Measurements from ENCODE around the gene METTL23. TPM values are rescaled to one million over a fixed set of nuclear protein-coding genes. Genes with fewer than 3 reads are reported as not detected.
"Not testable (repeated sequence)": the region's sequence is repeated elsewhere in the genome, so short reads cannot be mapped to it uniquely, and the experiment has no call there.

METTL23 gene
- total RNA-seq, 2 donors from 2014 or later, result 23.4 to 25.0 TPM

DNA sequence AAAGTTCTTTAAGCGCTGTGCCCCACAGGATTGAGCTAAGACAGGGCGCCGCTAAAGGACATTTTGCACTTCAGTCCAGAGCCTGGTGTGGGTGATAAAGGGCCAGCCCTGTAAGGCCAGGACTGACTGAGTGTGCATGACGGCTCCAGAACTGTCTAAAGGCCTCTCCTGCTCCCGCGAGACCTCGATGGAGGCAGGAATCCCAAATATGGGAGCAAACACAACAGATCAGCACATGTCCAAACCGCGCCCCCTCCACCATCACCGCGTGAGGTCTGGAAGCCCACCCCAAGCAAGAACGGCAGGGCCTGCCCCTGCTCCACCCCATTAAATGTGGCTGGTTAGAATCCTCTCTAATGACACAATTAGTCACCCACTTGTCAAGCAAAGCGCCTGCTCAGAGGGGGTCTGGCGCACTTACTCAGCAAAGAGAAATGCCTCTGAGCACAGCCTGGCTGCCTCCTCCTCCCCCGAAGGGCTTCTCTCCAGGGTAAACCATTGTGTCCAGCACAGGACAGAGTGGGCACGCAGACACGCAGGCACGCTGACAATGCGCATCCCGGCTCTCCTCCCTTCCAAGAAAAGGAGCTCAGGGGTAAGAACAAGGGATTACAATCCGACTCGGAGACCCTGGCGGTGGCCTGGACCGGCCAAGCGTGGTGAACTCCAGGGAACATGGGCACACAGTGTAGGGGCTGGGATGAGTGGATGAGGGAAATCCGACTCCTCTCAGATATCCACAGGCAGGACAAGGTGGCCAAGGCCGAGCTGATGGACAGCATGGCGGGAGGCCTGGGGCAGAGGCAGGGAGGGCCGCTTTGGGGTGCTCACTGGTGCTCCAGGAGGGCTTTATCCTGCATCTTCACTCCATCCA, 17.3 kb upstream of the METTL23 start:
- intact Hi-C loops (cut with DNase I, micrococcal nuclease), result no loop called here
- ATAC-seq (peak; percentile 27), DNase-seq (peak; percentile 57 to 84)

DNA sequence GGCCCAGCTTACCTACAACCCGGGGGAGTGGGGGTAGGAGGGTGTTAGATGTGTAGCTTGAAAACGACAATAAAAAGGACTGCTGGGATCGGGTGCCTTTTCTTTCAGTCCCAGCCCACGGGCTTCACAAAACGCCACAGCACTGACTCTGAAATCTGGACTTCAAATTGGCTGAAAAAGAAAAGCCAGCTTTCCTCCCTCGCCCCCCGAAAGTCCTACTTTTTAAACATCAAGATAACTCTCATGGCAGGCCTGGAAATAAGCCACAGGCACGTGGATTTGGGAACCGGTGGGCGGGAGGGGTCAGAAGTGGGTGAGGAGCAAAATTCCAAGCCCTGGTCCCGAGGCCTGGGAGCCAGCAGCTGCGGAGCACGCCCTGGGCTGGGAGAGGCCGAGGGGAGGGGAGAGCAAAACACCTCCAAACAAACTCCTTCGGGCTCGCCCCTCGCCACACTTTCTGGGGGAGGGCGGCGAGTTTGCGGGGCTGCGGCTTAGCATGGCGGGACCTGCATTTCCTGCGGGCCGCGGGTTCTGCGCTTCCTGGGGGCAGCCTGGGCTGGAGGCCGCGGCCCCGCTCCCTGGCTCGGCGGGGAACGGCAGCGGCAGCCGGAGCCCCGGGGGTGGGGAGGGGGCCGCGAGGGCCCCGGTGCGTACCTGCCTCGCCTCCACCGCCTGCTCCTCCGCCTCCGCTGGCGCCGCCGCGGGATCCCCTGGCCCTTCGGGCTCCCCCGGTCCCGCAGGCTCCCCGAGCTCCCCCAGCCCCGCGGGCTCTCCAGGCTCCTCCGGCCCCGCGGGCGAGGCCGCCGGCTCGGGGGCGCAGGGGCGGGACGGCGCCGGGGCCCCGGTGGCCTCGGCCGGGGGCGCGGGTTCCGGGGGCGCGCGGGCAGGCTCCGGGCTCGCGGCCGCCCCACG, 16.4 kb upstream of the METTL23 start:
- ATAC-seq, result peak; percentile 28
- peak in 1 of 2 donors; percentile 28 for DNase-seq
- intact Hi-C loops (cut with DNase I, micrococcal nuclease), result not testable (repeated sequence)

DNA sequence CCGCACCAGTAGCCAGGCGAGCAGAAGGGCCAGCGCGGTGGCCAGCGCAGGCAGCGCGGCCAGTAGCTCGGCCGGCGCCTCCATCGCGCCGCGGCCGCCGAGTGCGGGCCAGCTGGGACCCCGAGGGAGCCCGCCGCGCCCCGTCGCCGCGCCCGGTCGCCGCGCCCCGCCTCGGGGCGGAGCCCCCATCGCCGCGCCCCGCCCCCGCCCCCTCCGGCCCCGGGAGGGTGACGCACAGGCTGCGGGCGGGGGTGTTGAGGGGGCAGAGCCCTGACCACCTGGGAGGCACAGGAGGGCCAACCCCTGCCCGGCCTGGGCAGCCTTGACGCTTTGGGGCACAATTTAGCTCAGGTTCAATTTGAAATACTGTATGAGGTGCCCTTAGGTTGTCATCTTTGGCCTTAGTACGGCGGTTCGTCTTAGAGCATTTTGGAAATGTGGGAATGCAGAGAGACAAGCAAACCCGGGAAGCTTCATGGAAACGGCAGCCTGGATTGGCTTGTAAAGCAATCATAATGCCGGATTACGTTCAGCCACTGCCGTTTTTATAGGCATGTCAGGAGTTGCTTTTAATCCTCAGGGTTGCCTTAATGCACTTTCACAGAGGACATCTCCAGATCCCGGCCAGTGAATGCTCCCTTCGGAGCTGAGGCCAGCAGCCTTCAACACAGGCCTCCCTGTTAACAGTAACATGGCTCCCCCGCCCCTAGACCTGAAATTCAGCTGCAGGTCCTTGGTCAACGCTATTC, 15.6 kb upstream of the METTL23 start, which contains the start of gene MXRA7:
Gene MXRA7, minus strand, starts transcription at position 103 of the 749 bp plus-strand sequence. Its CDS starts 19 bp downstream, at position 84.
- DNase-seq (peak; percentile 65 to 72), ATAC-seq (peak; percentile 78)
- intact Hi-C loops (cut with DNase I, micrococcal nuclease), result no loop called here

DNA sequence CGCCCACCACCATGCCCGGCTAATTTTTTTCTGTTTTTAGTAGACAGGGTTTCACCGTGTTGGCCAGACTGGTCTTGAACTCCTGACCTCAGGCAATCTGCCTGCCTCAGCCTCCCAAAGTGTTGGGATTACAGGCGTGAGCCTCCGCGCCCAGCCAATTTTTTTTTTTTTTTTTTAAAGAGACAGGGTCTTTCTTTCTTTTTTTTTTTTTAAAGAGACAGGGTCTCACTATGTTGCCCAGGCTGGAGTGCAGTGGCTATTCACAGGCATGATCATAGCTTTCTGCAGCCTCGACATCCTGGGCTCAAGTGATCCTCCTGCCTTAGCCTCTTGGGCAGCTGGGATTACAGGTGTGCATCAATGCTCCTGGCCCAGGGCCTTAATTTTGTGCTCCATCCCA, 14.3 kb upstream of the METTL23 start:
- DNase-seq; ATAC-seq; intact Hi-C loops (cut with DNase I, micrococcal nuclease): not testable (repeated sequence)

DNA sequence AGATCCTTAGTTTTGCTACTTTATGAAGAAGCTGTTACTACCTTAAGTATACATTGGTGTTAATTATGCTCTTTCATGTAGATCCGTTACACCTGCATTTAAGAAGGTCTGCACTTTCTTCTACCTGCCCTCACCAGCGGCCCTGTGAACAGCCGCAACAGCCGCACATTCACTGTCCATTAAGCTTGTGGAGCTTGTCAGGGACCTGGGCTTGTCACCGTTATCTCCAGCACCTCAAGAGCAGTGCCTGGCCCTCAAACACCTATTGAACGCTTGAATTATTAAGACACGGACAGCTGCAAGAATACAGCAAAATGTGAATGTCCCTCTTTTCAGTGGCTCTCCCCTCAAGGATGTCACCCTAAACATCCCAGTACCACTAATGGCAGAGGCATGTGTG, 12.9 kb upstream of the METTL23 start:
- ATAC-seq (no peak), DNase-seq (no peak)
- intact Hi-C loops (cut with DNase I, micrococcal nuclease), result no loop called here

DNA sequence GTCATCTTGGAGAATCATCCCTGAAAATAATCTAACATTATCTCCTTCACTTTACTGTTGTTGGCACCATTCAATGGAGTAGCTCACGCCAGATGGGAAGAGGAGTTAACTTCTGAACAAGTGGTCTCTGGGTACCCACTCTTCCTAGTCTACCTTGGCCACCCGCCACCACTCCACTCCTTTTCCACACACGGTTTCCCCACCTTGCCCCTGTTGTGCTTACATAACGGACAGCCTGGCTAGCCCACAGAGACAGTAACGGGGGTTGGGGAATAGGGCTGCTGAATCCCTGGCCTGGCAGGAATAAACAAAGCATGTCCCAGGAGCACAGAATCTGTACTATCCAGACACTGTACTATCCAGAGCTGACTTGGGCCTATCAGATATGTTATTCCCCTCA, 12.3 kb upstream of the METTL23 start:
- ATAC-seq (no peak), DNase-seq (no peak)
- intact Hi-C loops (cut with DNase I, micrococcal nuclease), result no loop called here

DNA sequence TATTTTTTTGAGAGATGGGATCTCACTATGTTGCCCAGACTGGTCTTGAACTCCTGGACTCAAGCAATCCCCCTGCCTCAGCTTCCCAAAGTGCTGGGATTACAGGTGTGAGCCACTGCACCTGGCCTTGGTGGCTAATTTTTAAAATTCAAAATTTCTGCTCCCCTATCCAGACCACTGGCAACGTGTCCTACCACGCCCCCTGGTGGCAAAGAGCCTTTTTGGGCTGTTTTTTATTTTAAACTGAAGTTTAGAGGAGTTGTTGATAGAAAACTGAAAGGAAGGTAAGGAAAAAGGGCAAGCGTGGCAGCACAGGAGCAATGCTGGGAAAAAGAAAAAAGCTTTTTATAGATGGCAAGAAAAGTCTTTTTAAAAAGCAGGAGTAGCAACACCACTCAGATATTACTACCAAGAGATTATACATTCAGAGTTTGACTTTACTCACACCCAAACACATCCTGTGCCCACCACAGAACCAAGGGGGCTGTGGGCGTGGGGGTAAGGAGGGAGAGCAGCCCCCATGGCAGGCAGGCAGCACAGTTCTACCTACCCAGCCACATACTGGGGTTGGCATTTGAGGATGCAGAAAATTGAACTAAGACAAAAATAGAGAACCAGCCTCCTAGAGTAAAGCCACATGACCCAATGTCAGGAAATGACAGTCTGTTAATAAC, 11.7 kb upstream of the METTL23 start:
- peak in 1 of 2 donors; percentile 83 for DNase-seq
- intact Hi-C loops (cut with DNase I, micrococcal nuclease), result loop anchor here in 1 of 2 donors (5.0 kb wide), 1 partner anchor 158 kb away; no protein-coding TSS in a partner anchor
- ATAC-seq, result no peak

DNA sequence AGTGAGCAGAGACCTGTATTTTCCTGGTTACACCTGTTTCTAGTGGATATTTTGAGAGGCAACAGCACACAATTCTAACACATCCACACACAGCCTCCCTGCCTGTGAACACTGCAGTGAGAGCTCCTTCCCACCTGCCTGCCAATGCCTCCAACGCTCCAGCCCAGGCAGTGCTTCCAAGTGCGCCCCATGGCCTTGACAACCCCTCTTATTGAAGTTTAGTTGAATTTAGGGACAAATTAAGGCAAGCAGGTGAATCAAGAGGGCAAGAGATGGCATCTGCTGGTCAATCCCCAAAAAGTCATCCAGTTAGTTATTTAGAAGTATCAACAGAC, 11.2 kb upstream of the METTL23 start:
- DNase-seq (no peak), ATAC-seq (no peak)
- intact Hi-C loops (cut with DNase I, micrococcal nuclease), result loop anchor here in 1 of 2 donors (5.0 kb wide), 1 partner anchor 158 kb away; no protein-coding TSS in a partner anchor

DNA sequence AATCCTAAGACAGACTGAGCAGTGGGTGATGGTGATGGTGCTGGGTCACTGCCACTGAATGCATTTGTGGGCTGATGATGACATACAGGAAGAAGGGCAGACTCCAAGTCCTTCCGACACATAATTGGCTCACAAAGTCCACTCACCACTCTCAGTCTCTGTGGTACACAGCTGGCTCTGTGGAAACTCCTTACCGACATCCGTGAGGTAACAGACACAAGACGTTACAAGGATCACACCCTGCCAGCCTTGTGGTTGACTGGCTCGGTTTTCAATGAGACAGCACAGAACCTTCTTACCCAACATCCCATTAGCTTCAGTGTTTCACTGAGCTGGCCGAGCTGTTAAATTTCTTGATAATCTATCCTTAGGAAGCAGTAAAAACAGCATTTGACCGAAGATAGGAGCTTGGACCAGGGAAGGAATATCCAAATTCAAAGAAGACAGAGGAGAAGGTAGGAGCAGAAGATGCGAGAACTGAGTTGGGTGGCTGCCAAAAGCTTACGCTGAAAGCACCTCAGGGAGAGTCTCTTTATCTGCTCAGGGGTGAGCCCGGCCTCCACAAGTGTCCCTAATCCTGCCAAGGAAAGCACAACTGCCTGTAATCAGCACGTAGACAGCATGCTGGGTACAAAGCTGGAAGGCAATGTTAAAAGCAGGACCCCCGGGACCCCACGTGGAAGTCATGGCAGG, 10.3 kb upstream of the METTL23 start:
- DNase-seq (no peak), ATAC-seq (peak; percentile 37)
- intact Hi-C loops (cut with DNase I, micrococcal nuclease), result loop anchor here in 1 of 2 donors (5.0 kb wide), 1 partner anchor 159 kb away; no protein-coding TSS in a partner anchor

DNA sequence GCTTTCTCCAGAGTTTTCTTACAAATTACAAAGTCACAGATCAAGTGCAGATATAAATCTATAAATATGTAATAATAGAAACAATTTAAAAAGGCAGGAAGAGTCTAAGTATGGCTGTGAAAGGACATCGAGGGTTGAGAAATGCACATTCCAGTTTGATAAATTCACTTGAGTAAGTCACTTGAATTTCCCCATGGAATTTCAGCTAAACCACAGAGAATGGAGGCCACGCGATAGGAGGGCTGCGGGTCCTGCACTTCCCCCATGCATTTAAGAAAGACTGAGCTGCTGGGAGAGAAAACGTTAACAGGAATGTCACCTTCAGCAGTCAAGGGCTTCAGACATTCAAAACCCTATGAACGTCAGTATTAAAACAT, 9.8 kb upstream of the METTL23 start:
- DNase-seq (no peak), ATAC-seq (no peak)
- intact Hi-C loops (cut with DNase I, micrococcal nuclease), result loop anchor here in 1 of 2 donors (5.0 kb wide), 1 partner anchor 160 kb away; no protein-coding TSS in a partner anchor

DNA sequence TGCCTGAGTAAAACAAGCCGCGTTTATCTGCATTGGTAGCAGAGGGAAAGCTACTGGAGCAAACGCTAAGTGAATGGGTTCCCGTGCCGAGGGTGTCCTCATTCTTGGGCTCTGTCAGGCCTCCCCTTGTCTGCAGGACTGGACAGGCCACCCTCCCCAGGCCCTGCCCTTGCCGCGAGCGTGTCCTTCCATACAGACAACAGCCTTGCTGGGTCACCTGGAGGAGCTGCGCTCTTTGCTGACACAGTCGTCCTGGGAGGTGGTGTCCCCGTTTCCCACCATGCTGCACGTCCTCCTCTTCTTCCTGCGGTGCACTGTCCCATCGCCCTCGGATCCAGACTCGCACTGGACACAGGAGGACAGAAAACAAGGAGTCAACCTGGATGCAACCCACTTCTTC, 8.1 kb upstream of the METTL23 start:
- no peak for ATAC-seq
- DNase-seq, result no peak
- intact Hi-C loops (cut with DNase I, micrococcal nuclease), result loop anchor here in 1 of 2 donors (5.0 kb wide), 1 partner anchor 161 kb away; no protein-coding TSS in a partner anchor

DNA sequence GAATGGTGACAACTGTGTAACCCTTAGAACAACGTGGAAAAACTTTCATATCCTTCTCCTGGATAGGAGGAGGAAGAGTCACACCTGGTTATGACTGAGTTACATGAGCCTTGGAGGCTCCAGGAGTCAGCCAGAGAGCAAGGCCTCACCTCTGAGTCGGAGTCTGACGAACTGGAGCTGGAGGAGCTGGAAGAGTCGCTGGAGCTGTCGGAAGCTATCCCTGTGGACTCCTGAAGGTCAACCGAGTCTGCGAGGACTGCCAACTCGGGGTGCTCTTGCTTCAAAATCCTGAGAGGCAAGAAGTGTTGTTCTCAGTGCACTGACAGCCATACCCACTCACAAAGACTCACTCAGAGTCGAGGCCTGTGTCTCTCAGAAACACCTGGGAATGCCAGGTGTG, 6.4 kb upstream of the METTL23 start:
- ATAC-seq (no peak), DNase-seq (no peak)
- intact Hi-C loops (cut with DNase I, micrococcal nuclease), result no loop called here

DNA sequence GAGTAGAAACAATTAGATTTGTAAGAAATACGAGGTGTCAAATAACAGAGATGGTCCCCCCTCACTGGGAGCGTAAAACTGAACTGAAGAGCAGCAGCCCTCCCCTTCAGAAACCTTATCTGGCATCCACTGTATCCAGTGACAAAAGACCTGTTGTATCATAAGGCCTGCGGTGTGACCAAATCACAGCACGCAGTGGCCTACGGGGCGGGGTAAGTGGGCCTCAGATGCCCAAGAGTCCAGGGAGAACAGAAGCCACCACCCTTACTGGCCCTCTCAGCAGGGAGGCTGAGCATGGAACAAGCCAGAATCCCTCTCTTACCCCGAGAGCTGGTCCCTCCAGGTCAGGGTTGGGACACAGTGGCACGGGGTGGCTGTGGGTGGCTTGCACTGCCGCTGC, 5.7 kb upstream of the METTL23 start:
- ATAC-seq (no peak), DNase-seq (no peak)
- intact Hi-C loops (cut with DNase I, micrococcal nuclease), result no loop called here

DNA sequence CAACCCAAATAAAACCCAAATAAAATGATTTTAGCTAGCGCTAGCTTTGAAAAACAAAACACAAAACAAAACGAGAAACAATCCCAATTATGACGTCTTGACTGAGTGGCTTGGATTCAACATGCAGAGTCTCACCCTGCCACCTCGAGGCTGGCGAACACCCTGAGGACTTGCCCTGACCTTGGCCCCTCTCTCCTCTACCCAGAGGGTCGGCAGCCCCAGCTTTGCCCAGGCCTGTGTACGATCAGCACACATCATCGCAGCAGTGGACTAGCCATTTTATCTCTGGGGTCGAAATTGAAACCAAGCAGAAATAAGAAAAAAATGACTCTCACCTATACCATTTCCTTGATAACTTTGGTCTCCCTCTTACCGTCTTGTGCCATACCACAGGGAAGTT, 5.2 kb upstream of the METTL23 start:
- ATAC-seq (no peak), DNase-seq (no peak)
- intact Hi-C loops (cut with DNase I, micrococcal nuclease), result no loop called here

DNA sequence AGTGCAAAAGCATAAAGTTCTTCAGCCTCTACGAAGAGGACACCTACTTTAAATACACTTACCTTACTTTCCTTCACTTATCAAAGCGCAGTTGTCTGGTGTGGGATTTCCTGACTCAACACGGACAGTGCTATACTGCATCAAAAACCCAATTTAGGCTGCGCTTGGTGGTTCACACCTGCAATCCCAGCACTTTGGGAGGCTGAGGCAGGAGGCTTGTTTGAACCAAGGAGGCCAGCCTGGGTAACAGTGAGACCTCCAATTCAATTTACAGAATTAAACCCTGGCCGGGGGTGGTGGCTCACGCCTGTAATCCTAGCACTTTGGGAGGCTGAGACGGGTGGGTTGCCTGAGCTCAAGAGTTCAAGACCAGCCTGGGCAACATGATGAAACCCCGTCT, 4.4 kb upstream of the METTL23 start:
- intact Hi-C loops (cut with DNase I, micrococcal nuclease), result no loop called here
- no peak for DNase-seq
- ATAC-seq, result no peak

DNA sequence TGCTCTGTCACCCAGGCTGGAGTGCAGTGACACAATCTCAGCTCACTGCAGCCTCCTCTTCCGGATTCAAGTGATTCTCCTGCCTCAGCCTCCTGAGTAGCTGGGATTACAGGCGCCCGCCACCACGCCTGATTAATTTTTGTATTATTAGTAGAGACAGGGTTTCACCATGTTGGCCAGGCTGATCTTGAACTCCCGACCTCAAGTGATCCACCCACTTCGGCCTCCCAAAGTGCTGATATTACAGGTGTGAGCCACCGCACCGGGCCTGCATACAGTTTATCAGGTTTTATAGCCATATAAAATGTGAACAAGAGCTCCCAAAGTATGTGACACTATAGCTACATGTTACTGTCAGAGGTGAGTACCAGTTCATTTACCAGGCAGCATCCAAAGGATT, 3.7 kb upstream of the METTL23 start:
- ATAC-seq; intact Hi-C loops (cut with DNase I, micrococcal nuclease); DNase-seq: not testable (repeated sequence)

DNA sequence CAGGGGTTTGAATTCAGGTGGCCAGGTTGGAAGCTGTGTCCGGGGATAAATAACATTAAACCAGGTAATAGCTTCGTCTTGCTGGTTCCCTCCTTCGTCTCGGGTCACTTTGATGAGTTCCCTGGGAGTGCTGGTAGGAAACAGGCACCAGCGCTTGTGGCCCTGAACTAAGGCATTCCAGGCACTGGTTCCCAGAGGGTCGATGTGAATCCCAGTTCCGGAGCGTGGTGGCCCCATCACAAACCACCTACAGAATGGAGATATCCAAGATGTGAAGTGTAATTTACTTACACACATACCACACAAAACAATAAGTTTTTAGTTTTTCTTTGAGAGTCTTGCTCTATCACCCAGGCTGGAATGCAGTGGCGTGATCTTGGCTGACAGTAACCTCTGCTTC, 2.8 kb upstream of the METTL23 start:
- ATAC-seq (no peak), DNase-seq (no peak)
- intact Hi-C loops (cut with DNase I, micrococcal nuclease), result no loop called here

Data from left colon (tissue), 2 donors.